ENCODE measurements around the gene IRF5.
A peak's percentile ranks its signal among the peaks of the same experiment; 100 is the strongest.

IRF5 gene

GRCh38 chr7:128946936-128947830 lies 9.5 kb downstream of the IRF5 start:
- H3K27me3 ChIP-seq: no peaks in the 10 kb centered on the region
- peak overlapping the region in 10 of 11 experiments; percentile 55 to 92 (median 84); a peak in 21 of 22 replicates for H3K4me2 ChIP-seq
- peaks cover 5 to 100% (median 17%) of the 10 kb centered on the region in 11 experiments; a peak in 21 of 22 replicates for H3K36me3 ChIP-seq
- H3K9ac ChIP-seq: peak overlapping the region in 3 of 11 experiments; percentile 36 to 66 (median 37); a peak in 2 of 22 replicates
- peak overlapping the region in 6 of 11 experiments; percentile 38 to 82 (median 76); a peak in 11 of 22 replicates for H3K27ac ChIP-seq
- H4K20me1 ChIP-seq: peaks cover 0 to 96% (median 0%) of the 10 kb centered on the region in 11 experiments; a peak in 10 of 22 replicates
- no peak overlapping the region for H3K4me3 ChIP-seq
- peaks cover 53 to 98% (median 76%) of the 10 kb centered on the region in 10 experiments for H3K4me1 ChIP-seq
- no peak for TF ChIP-seq Cebpa-rat (IDR thresholded peaks at IDR 0.05)
- no peaks in the 10 kb centered on the region for H3K9me3 ChIP-seq (replicated peaks in 1 of 11)

GRCh38 chr7:128947854-128948253 lies 10.1 kb downstream of the IRF5 start:
- no peak for TF ChIP-seq Cebpa-rat (IDR thresholded peaks at IDR 0.05)
- Histone ChIP-seq H3K9ac (peak overlapping the region in 7 of 11 experiments; percentile 4 to 66 (median 36); a peak in 6 of 22 replicates), H3K9me3 (replicated peaks in 1 of 11) (no peaks in the 10 kb centered on the region), H3K4me1 (peaks cover 53 to 99% (median 79%) of the 10 kb centered on the region in 10 experiments), H3K27me3 (no peaks in the 10 kb centered on the region), H3K36me3 (peaks cover 12 to 100% (median 24%) of the 10 kb centered on the region in 11 experiments; a peak in 21 of 22 replicates), H3K4me2 (peak overlapping the region; percentile 55 to 92 (median 84)), H3K27ac (peak overlapping the region in 10 of 11 experiments; percentile 8 to 82 (median 72); a peak in 16 of 22 replicates), H4K20me1 (peaks cover 0 to 91% (median 0%) of the 10 kb centered on the region in 11 experiments; a peak in 10 of 22 replicates), H3K4me3 (no peak overlapping the region; a peak in 1 of 20 replicates)

GRCh38 chr7:128948312-128948973 lies 10.7 kb downstream of the IRF5 start:
- H3K9me3 ChIP-seq (replicated peaks in 1 of 11): no peaks in the 10 kb centered on the region
- peaks cover 0 to 85% (median 0%) of the 10 kb centered on the region in 11 experiments; a peak in 10 of 22 replicates for H4K20me1 ChIP-seq
- H3K27me3 ChIP-seq: no peaks in the 10 kb centered on the region
- peak overlapping the region in 2 of 10 experiments; percentile 33 to 49; a peak in 5 of 20 replicates for H3K4me3 ChIP-seq
- peaks cover 17 to 100% (median 30%) of the 10 kb centered on the region in 11 experiments for H3K36me3 ChIP-seq
- peak overlapping the region in 10 of 11 experiments; percentile 8 to 82 (median 74); a peak in 18 of 22 replicates for H3K27ac ChIP-seq
- H3K4me1 ChIP-seq: peaks cover 51 to 93% (median 79%) of the 10 kb centered on the region in 10 experiments
- TF ChIP-seq Cebpa-rat (IDR thresholded peaks at IDR 0.05): peak in 4 of 11 experiments; percentile 7 to 76 (median 60); a peak in 7 of 22 replicates
- H3K9ac ChIP-seq: peak overlapping the region; percentile 28 to 72 (median 53); a peak in 16 of 22 replicates
- peak overlapping the region; percentile 55 to 92 (median 84) for H3K4me2 ChIP-seq

- peaks cover 44 to 86% (median 72%) of the 10 kb centered on the region in 10 experiments for H3K4me1 ChIP-seq
- H3K4me3 ChIP-seq: peak overlapping the region in 2 of 10 experiments; percentile 33 to 49; a peak in 4 of 20 replicates
- H3K27me3 ChIP-seq: no peaks in the 10 kb centered on the region
- TF ChIP-seq Cebpa-rat (IDR thresholded peaks at IDR 0.05): peak in 4 of 11 experiments; percentile 6 to 34 (median 20); a peak in 3 of 22 replicates
- H3K27ac ChIP-seq: peak overlapping the region in 10 of 11 experiments; percentile 3 to 82 (median 74); a peak in 18 of 22 replicates
- no peaks in the 10 kb centered on the region for H3K9me3 ChIP-seq (replicated peaks in 1 of 11)
- H3K4me2 ChIP-seq: peak overlapping the region; percentile 55 to 92 (median 84)
- H4K20me1 ChIP-seq: peaks cover 0 to 78% (median 0%) of the 10 kb centered on the region in 11 experiments; a peak in 10 of 22 replicates
- H3K9ac ChIP-seq: peak overlapping the region; percentile 28 to 72 (median 53); a peak in 15 of 22 replicates
- H3K36me3 ChIP-seq: peaks cover 25 to 100% (median 37%) of the 10 kb centered on the region in 11 experiments
Observed at GRCh38 chr7:128948976-128949760, 11.4 kb downstream of the IRF5 start.

- peaks cover 0 to 57% (median 6%) of the 10 kb centered on the region in 11 experiments; a peak in 11 of 22 replicates for H4K20me1 ChIP-seq
- H3K4me1 ChIP-seq: peaks cover 38 to 65% (median 57%) of the 10 kb centered on the region in 10 experiments
- no peaks in the 10 kb centered on the region for H3K9me3 ChIP-seq (replicated peaks in 1 of 11)
- peak overlapping the region; percentile 3 to 74 (median 70); a peak in 21 of 22 replicates for H3K4me2 ChIP-seq
- no peak for TF ChIP-seq Cebpa-rat (IDR thresholded peaks at IDR 0.05)
- H3K9ac ChIP-seq: peak overlapping the region in 2 of 11 experiments; percentile 20 to 34; a peak in 4 of 22 replicates
- no peak overlapping the region for H3K4me3 ChIP-seq
- peak overlapping the region in 9 of 11 experiments; percentile 7 to 64 (median 38); a peak in 12 of 22 replicates for H3K27ac ChIP-seq
- no peaks in the 10 kb centered on the region for H3K27me3 ChIP-seq
- H3K36me3 ChIP-seq: peaks cover 45 to 98% (median 55%) of the 10 kb centered on the region in 11 experiments
Observed at GRCh38 chr7:128951296-128951695, 13.6 kb downstream of the IRF5 start.

- no peak for TF ChIP-seq Cebpa-rat (IDR thresholded peaks at IDR 0.05)
- H3K27ac ChIP-seq: no peak overlapping the region
- H3K4me3 ChIP-seq: no peak overlapping the region
- H3K4me1 ChIP-seq: peaks cover 17 to 55% (median 37%) of the 10 kb centered on the region in 10 experiments
- H3K36me3 ChIP-seq: peaks cover 68 to 96% (median 83%) of the 10 kb centered on the region in 11 experiments
- H3K4me2 ChIP-seq: no peak overlapping the region
- no peak overlapping the region for H3K9ac ChIP-seq
- peaks cover 0 to 28% (median 0%) of the 10 kb centered on the region in 11 experiments; a peak in 6 of 22 replicates for H4K20me1 ChIP-seq
- H3K27me3 ChIP-seq: no peaks in the 10 kb centered on the region
- no peaks in the 10 kb centered on the region for H3K9me3 ChIP-seq (replicated peaks in 1 of 11)
Observed at GRCh38 chr7:128954150-128954549, 16.4 kb downstream of the IRF5 start.

GRCh38 chr7:128954830-128955802 lies 17.4 kb downstream of the IRF5 start:
- Histone ChIP-seq H3K4me2 (no peak overlapping the region), H3K4me1 (peaks cover 11 to 46% (median 28%) of the 10 kb centered on the region in 10 experiments)

More at GRCh38 chr7:128954830-128955802, 17.4 kb downstream of the IRF5 start:
- peaks cover 78 to 96% (median 91%) of the 10 kb centered on the region in 11 experiments for H3K36me3 ChIP-seq
- no peaks in the 10 kb centered on the region for H3K27me3 ChIP-seq
- no peak overlapping the region for H3K4me3 ChIP-seq
- peaks cover 0 to 18% (median 0%) of the 10 kb centered on the region in 11 experiments; a peak in 6 of 22 replicates for H4K20me1 ChIP-seq
- no peaks in the 10 kb centered on the region for H3K9me3 ChIP-seq (replicated peaks in 1 of 11)
- no peak overlapping the region for H3K27ac ChIP-seq
- no peak for TF ChIP-seq Cebpa-rat (IDR thresholded peaks at IDR 0.05)
- H3K9ac ChIP-seq: peak overlapping the region in 1 of 11 experiments; percentile 23; a peak in 1 of 22 replicates
